ENCODE results near the gene SELENOH.

Gene SELENOH

GRCh38 chr11:57786436-57786835 lies 45.1 kb downstream of the SELENOH start:
- DNase-seq = no peak

GRCh38 chr11:57787006-57787604 lies 45.8 kb downstream of the SELENOH start:
- no peak for DNase-seq

DNA sequence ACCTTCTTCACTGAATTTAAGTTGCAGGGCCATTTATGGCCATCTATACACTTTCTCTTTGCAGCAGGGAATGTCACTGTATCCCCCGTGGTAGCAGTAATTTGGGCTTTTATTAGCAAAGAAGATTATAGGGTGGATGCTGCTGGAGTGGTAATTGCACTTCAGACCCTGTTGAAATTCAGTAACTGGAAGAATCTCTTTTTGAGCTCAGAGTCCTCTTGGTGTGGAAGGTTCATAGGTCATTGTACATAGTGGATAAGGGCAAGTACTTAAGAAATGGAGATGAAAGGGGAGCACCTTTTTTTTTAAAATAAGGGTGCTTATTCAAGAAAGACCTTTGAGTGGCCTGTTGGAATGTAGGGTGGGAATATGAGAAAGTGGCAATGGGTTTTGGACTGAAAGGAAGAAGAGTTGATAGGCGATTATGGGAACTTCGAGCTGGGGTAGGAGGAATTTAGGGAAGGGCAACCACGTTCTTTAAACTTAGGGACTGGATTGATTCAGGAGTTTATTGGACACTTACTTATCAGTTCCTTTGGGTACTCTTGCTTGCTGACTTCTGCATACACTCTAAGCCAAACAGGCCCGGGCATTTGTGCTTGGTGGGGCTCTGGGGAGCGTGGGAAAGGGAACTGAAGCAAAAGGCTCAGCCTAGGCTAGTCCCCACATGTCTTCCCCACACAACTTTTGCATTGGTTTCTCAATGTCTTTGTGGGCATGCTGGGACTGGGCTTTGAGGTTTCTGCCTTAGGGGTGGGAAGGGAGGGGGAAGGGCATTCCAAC lies 46.8 kb downstream of the SELENOH start:
- DNase-seq = no peak

- DNase-seq = no peak
Observed at GRCh38 chr11:57788703-57789088, 47.4 kb downstream of the SELENOH start.

- DNase-seq = no peak
Observed at GRCh38 chr11:57791321-57792059, 50.2 kb downstream of the SELENOH start.

GRCh38 chr11:57792060-57792541 lies 50.8 kb downstream of the SELENOH start:
- DNase-seq = no peak

DNA sequence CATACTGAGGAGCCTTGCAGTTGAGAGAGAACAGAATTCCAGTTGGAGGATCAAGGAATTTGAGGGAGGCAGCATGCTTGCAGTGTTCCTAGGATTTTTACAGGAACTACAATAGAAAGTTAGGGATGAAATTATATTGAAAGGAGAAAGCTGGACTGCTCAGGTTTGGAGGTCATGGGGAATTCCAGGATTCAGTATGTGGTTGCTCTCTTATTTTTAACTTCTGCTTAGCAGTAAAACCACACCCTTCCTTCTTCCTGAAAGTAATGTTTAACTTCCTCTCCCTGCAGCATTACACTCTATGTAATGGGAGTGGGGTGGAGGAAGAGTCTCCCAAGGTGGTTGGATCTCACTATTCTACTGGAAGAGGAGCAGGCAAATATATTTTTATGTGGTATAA lies 51.6 kb downstream of the SELENOH start:
- DNase-seq = no peak
